Activated T-cell treated with anti-CD3 and anti-CD28 coated beads for 24 hours (primary cell): ENCODE results near the gene SGMS1.
"Not testable (repeated sequence)": the region's sequence is repeated elsewhere in the genome, so short reads cannot be mapped to it uniquely, and the experiment has no call there.

Experiments
- DNase-seq: peaks from one replicate; pipeline ENCODE4 v3.0.0-alpha.2; 2020; ENCODE audit warnings: low read depth

Gene SGMS1

GRCh38 chr10:50556237-50557120 is 67.3 kb downstream of the SGMS1 start:
- DNase-seq = no peak

GRCh38 chr10:50554995-50555568 is 68.7 kb downstream of the SGMS1 start:
- no peak for DNase-seq

GRCh38 chr10:50554376-50554994 is 69.3 kb downstream of the SGMS1 start:
- no peak for DNase-seq

- no peak for DNase-seq
These were observed 70.8 kb downstream of the SGMS1 start for GRCh38 chr10:50552771-50553535.

GRCh38 chr10:50552308-50552707 is 71.4 kb downstream of the SGMS1 start:
- DNase-seq = no peak

- DNase-seq = no peak
These were observed 71.9 kb downstream of the SGMS1 start for GRCh38 chr10:50551894-50552293.

- no peak for DNase-seq
These were observed 73.4 kb downstream of the SGMS1 start for GRCh38 chr10:50550291-50550839.

- not testable (repeated sequence) for DNase-seq
These were observed 74.6 kb downstream of the SGMS1 start for GRCh38 chr10:50549186-50549585.

- not testable (repeated sequence) for DNase-seq
These were observed 75.3 kb downstream of the SGMS1 start for GRCh38 chr10:50548481-50548880.

GRCh38 chr10:50546287-50546686 is 77.5 kb downstream of the SGMS1 start:
- DNase-seq = not testable (repeated sequence)

- no peak for DNase-seq
These were observed 77.9 kb downstream of the SGMS1 start for GRCh38 chr10:50545846-50546245.

GRCh38 chr10:50544857-50545429 is 78.8 kb downstream of the SGMS1 start:
- DNase-seq = no peak

GRCh38 chr10:50544095-50544856 is 79.5 kb downstream of the SGMS1 start:
- DNase-seq = no peak

- no peak for DNase-seq
These were observed 80.9 kb downstream of the SGMS1 start for GRCh38 chr10:50542871-50543270.

GRCh38 chr10:50541921-50542320 is 81.8 kb downstream of the SGMS1 start:
- no peak for DNase-seq

- DNase-seq = no peak
These were observed 82.4 kb downstream of the SGMS1 start for GRCh38 chr10:50541317-50541716.

GRCh38 chr10:50540826-50541122 is 83.0 kb downstream of the SGMS1 start:
- DNase-seq = no peak

- DNase-seq = no peak
These were observed 83.5 kb downstream of the SGMS1 start for GRCh38 chr10:50540069-50540825.

- no peak for DNase-seq
These were observed 85.0 kb downstream of the SGMS1 start for GRCh38 chr10:50538555-50539398.
